ENCODE data around the gene RPL7A.

DNA sequence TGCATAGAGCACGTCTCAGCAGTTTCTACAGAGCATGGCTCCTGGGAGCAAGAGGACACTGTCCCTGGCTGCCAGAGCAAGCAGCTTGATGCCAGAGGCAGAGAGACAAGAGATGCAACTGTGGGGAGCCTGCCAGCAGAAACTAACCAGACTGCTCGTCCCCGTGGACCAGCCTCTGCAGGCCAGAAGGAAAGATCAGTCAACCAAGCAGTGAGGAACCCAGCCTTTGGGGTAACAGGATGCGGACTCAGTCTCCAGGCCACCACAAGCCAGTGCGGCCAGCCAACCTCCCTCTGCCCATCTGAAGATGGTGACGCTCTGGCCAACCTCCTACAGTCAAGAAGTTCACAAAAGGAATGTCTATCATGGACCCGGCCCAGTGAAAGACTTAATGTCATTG lies 24.1 kb downstream of the RPL7A start:
- TF ChIP-seq, protein P1, sequence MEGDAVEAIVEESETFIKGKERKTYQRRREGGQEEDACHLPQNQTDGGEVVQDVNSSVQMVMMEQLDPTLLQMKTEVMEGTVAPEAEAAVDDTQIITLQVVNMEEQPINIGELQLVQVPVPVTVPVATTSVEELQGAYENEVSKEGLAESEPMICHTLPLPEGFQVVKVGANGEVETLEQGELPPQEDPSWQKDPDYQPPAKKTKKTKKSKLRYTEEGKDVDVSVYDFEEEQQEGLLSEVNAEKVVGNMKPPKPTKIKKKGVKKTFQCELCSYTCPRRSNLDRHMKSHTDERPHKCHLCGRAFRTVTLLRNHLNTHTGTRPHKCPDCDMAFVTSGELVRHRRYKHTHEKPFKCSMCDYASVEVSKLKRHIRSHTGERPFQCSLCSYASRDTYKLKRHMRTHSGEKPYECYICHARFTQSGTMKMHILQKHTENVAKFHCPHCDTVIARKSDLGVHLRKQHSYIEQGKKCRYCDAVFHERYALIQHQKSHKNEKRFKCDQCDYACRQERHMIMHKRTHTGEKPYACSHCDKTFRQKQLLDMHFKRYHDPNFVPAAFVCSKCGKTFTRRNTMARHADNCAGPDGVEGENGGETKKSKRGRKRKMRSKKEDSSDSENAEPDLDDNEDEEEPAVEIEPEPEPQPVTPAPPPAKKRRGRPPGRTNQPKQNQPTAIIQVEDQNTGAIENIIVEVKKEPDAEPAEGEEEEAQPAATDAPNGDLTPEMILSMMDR (optimal IDR thresholded peaks at IDR 0.05 in 1 of 3, IDR thresholded peaks at IDR 0.05 in 1 of 3, conservative IDR thresholded peaks at IDR 0.05 in 1 of 3; ENCODE audit: extremely low read depth in 1 of 3, insufficient read depth in 2 of 3, low read length in 3 of 3): no peak
- no peak for TF ChIP-seq EZH2 (IDR thresholded peaks at IDR 0.05; ENCODE audit: low read length)
